K562 (cell line): ENCODE results near the gene ATP6V1F.

Source experiments
- CCNT2 ChIP-seq: IDR thresholded peaks from 2 replicates; pipeline ENCODE4 v1.6.1; 2011; ENCODE audit warnings: borderline replicate concordance, low read depth, mild to moderate bottlenecking, moderate library complexity, mixed read lengths, low read length; ENCODE audit not compliant: insufficient read length; ENCODE audit errors: extremely low read depth
- CTCF ChIP-seq, 3 experiments: IDR thresholded peaks in 2 of 3; conservative IDR thresholded peaks in 1 of 3; 2 replicates each; pipeline ENCODE4 v1.5.1; 2011 to 2012; ENCODE audit warnings: low read length in 3 of 3, mild to moderate bottlenecking in 3 of 3, control low read depth in 2 of 3, improper control_type of control experiment in 1 of 3, inconsistent platforms in 1 of 3, low read depth in 1 of 3, mixed read lengths in 1 of 3, moderate library complexity in 1 of 3; ENCODE audit not compliant: insufficient read depth in 2 of 3
- E2F1 ChIP-seq: sonication (generic); formaldehyde crosslinking; IDR thresholded peaks from 2 replicates; pipeline ENCODE4 v1.8.1; 2023; ENCODE audit warnings: mild to moderate bottlenecking, missing genetic modification reagents, moderate library complexity
- NRF1 ChIP-seq, 2 experiments: fragments of 450-650 bp; IDR thresholded peaks in 1 of 2; conservative IDR thresholded peaks in 1 of 2; 2 replicates each; pipeline ENCODE4 v1.6.1; 2014; ENCODE audit warnings: mild to moderate bottlenecking in 2 of 2
- ZBTB49 ChIP-seq: sonication (generic); formaldehyde crosslinking; IDR thresholded peaks from 2 replicates; pipeline ENCODE4 v1.8.0; 2022; ENCODE audit warnings: missing genetic modification reagents, mild to moderate bottlenecking, borderline replicate concordance

GRCh38 chr7:128829391-128830166 lies 33.1 kb upstream of the ATP6V1F start:
- TF ChIP-seq NRF1 (conservative IDR thresholded peaks at IDR 0.05 in 1 of 2, IDR thresholded peaks at IDR 0.05 in 1 of 2) = peak in 1 of 2 experiments; percentile 35; a peak in 1 of 4 replicates
- no peak for TF ChIP-seq E2F1
- no peak; a peak in 1 of 6 replicates for TF ChIP-seq CTCF (IDR thresholded peaks at IDR 0.05 in 2 of 3, conservative IDR thresholded peaks at IDR 0.05 in 1 of 3; ENCODE audit: insufficient read depth in 2 of 3, low read depth in 1 of 3, low read length in 3 of 3)
- no peak for TF ChIP-seq CCNT2
- TF ChIP-seq ZBTB49 (CRISPR knock-in tag) = no peak
